ENCODE results near the gene BCL2L15. TPM values are rescaled to one million over a fixed set of nuclear protein-coding genes. Genes with fewer than 3 reads are reported as not detected.

The BCL2L15 gene
- total and polyA plus RNA-seq, 2 experiments from 2014 or later = 0.16 to 4.5 TPM

DNA sequence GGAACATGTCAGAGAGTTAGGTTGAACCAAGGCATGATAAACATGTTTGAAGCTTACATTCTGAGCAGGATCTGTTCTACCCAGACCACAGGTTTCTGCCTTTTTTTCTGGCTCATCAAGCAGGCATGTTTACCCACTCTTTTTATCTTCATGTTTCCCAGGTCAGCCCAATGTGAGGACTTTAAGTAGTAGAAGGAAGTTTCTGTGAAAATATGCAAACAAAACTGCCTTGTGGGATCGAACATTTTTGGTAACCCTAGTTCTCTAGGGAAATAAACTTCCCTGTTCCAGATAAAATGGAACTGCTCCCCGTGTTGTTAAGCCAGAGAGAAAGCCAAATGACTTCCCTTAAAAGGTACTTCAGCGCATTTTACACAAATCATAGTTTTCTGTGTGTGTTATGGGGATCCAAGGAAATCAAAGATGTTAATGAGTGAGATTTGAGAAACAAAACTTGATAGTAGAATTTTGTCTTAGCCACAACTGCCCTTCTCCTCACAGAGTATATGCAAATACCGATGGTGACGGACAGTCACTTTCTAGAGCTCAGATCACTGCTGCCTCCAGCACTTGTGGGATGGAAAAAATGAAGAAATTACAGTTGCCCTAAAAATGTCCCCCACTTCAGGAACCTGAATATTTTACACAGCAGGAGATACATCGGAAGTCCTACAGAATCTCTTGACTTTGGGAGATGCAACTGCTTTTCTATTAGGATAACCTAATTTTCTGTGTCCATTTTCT, 41.0 kb upstream of the BCL2L15 start:
- H3K4me3 ChIP-seq = peak overlapping the region; percentile 85
- DNase-seq (ENCODE audit: low read depth in 1 of 2, low spot score in 1 of 2) = no peak
- peaks cover 9% of the 10 kb centered on the region for H3K27me3 ChIP-seq
- TF ChIP-seq, protein P1, sequence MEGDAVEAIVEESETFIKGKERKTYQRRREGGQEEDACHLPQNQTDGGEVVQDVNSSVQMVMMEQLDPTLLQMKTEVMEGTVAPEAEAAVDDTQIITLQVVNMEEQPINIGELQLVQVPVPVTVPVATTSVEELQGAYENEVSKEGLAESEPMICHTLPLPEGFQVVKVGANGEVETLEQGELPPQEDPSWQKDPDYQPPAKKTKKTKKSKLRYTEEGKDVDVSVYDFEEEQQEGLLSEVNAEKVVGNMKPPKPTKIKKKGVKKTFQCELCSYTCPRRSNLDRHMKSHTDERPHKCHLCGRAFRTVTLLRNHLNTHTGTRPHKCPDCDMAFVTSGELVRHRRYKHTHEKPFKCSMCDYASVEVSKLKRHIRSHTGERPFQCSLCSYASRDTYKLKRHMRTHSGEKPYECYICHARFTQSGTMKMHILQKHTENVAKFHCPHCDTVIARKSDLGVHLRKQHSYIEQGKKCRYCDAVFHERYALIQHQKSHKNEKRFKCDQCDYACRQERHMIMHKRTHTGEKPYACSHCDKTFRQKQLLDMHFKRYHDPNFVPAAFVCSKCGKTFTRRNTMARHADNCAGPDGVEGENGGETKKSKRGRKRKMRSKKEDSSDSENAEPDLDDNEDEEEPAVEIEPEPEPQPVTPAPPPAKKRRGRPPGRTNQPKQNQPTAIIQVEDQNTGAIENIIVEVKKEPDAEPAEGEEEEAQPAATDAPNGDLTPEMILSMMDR (IDR thresholded peaks at IDR 0.05; ENCODE audit: low read depth, low read length) = no peak
- no peaks in the 10 kb centered on the region for H3K36me3 ChIP-seq
- H3K27ac ChIP-seq = peak overlapping the region; percentile 88
- peaks cover 24% of the 10 kb centered on the region for H3K4me1 ChIP-seq (ENCODE audit: low read depth)
- H3K9me3 ChIP-seq (ENCODE audit: low read depth) = no peaks in the 10 kb centered on the region

DNA sequence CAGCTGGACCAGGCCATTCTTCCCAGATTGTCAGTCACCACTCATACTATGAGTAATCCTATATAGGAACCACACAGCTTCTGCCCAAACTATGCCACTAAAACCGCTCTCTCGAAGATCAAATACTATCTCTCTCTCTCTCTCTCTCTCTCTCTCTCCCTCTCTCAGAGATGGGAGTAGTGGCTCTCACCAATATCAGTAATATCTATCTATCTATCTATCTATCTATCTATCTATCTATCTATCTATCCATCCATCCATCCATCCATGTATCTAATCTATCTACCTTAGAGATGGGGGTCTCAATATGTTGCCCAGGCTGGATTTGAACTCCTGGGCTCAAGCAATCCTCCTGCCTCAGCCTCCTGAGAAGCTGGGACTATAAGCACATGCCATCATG, 37.1 kb upstream of the BCL2L15 start:
- Histone ChIP-seq H3K4me1 (ENCODE audit: low read depth) (peaks cover 8% of the 10 kb centered on the region), H3K27ac (no peak overlapping the region), H3K4me3 (no peak overlapping the region), H3K36me3 (no peaks in the 10 kb centered on the region), H3K27me3 (peaks cover 17% of the 10 kb centered on the region), H3K9me3 (ENCODE audit: low read depth) (no peaks in the 10 kb centered on the region)
- DNase-seq (ENCODE audit: low read depth in 1 of 2, low spot score in 1 of 2) = no peak
- TF ChIP-seq, protein P1 (IDR thresholded peaks at IDR 0.05; ENCODE audit: low read depth, low read length) = no peak

DNA sequence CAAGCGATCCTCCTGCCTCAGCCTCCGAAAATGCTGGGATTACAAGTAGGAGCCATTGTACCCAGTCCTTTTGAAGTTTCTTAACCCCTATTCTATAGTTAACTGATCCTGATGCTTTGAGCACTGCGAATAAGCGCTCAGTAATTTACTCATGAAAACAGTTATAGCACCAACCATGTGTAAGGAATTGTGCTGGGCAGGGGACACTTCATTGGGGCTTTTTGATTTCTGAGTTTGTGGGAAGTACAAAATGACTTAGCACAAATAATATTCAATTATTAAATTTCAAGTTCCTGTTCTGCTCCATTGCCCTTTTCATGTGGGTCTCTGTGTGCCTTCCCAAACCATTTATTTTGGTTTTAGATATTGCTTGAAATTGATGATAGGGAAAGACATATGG, 35.6 kb upstream of the BCL2L15 start:
- Histone ChIP-seq H3K4me3 (no peak overlapping the region), H3K36me3 (no peaks in the 10 kb centered on the region), H3K27me3 (peaks cover 22% of the 10 kb centered on the region), H3K4me1 (ENCODE audit: low read depth) (peaks cover under 1% of the 10 kb centered on the region), H3K27ac (no peak overlapping the region), H3K9me3 (ENCODE audit: low read depth) (no peaks in the 10 kb centered on the region)
- DNase-seq (ENCODE audit: low read depth in 1 of 2, low spot score in 1 of 2) = no peak
- TF ChIP-seq, protein P1 (IDR thresholded peaks at IDR 0.05; ENCODE audit: low read depth, low read length) = no peak

DNA sequence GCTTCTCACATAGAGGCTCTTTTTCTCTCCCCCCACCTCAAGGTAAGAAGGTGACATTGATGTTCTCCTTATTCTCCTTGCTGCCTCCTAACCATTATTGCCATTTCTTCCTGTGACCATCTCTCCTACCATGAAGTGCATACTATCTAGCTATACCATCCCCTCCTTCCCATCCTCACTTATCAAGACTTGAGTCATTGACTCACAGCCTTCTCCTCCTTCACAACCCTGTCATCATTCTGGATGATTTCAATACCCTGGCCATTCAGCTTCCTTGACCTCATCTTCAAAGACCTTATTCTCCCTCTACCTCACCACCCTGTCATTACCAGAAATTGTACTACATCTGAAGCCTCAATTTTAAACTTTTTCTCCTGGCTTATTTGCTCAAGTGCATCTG, 30.9 kb upstream of the BCL2L15 start:
- Histone ChIP-seq H3K27ac (no peak overlapping the region), H3K36me3 (no peaks in the 10 kb centered on the region), H3K27me3 (peaks cover 12% of the 10 kb centered on the region), H3K4me1 (ENCODE audit: low read depth) (no peaks in the 10 kb centered on the region), H3K9me3 (ENCODE audit: low read depth) (no peaks in the 10 kb centered on the region), H3K4me3 (no peak overlapping the region)
- TF ChIP-seq, protein P1 (IDR thresholded peaks at IDR 0.05; ENCODE audit: low read depth, low read length) = no peak
- DNase-seq (ENCODE audit: low read depth in 1 of 2, low spot score in 1 of 2) = no peak

DNA sequence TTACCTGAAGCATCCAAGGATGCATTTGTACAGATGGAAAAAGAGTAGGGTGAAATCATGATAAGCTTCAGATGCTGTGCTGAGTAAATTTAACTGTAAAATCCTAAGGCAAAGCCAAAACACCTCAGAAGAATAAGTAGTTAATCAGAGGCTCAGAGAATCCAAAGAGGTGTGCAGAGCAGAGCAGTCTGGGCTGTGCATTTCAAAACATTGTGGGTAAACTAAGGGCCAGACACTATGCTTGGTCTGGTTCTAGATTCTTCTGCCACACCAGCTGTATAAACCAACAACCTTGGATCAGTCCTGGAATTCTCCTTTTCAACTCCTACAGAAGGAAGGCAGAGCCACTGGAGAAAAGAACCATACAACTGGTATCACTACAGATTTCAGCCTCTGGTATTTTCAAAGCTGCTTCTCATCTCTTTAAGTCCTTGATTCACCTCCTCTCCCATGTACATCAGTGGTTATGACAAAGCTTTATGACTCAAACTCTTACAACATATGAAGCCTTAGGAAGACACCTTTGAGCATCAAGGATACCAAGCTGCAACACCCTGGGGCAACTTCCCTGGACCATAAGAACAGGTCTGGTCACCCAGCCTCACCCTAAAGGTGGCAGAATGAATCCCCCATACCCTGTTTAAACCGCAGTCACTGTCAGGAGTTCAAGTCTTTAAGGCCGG, 30.2 kb upstream of the BCL2L15 start:
- peak in 1 of 2 donors; percentile 17 for DNase-seq (ENCODE audit: low read depth in 1 of 2, low spot score in 1 of 2)
- peaks cover 5% of the 10 kb centered on the region for H3K27me3 ChIP-seq
- H3K4me1 ChIP-seq (ENCODE audit: low read depth) = no peaks in the 10 kb centered on the region
- H3K27ac ChIP-seq = no peak overlapping the region
- H3K36me3 ChIP-seq = no peaks in the 10 kb centered on the region
- no peaks in the 10 kb centered on the region for H3K9me3 ChIP-seq (ENCODE audit: low read depth)
- TF ChIP-seq, protein P1 (IDR thresholded peaks at IDR 0.05; ENCODE audit: low read depth, low read length) = no peak
- H3K4me3 ChIP-seq = no peak overlapping the region

Data from cardiac muscle cell (in vitro differentiated cells and primary cell).